HG03066 (cell line): ENCODE results near the gene MYLK.
A peak's percentile ranks its signal among the peaks of the same experiment; 100 is the strongest.

Experiments used
- ATAC-seq: cut with Tn5 transposase; IDR thresholded peaks from one replicate; pipeline ENCODE4 v1.9.1; 2021; ENCODE audit warnings: low read depth; ENCODE audit not compliant: unreplicated experiment

Gene MYLK

GRCh38 chr3:123583561-123583960, 300.6 kb downstream of the MYLK start:
- no peak for ATAC-seq

GRCh38 chr3:123582315-123582714, 301.8 kb downstream of the MYLK start:
- ATAC-seq = no peak

GRCh38 chr3:123576122-123576521, 308.0 kb downstream of the MYLK start:
- ATAC-seq = peak; percentile 61

- ATAC-seq = no peak
Observed at GRCh38 chr3:123571973-123572365, 312.2 kb downstream of the MYLK start.

- no peak for ATAC-seq
Observed at GRCh38 chr3:123571264-123571972, 312.7 kb downstream of the MYLK start.

- no peak for ATAC-seq
Observed at GRCh38 chr3:123568875-123569274, 315.3 kb downstream of the MYLK start.

- no peak for ATAC-seq
Observed at GRCh38 chr3:123568034-123568433, 316.1 kb downstream of the MYLK start.

DNA sequence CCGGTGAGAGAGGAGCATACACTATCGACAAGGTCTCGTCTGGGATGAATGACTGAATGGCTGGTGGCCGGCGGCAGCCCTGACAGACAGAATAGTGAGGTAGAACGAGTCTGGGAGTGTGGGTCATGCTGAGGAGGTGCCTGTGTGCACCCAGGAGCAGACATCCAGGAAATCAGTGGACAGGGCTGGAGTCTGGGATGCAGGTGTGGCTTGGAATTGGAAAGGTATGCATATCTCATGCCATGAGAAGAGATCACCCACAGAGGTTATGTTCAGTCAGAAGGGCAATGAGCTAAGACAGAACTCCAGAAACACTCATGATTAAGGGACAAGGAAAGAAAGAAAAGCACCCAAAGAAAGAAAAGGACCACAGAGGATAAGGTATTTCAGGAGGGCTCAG, 320.1 kb downstream of the MYLK start:
- ATAC-seq = no peak

- no peak for ATAC-seq
Observed at GRCh38 chr3:123562547-123562946, 321.6 kb downstream of the MYLK start.

DNA sequence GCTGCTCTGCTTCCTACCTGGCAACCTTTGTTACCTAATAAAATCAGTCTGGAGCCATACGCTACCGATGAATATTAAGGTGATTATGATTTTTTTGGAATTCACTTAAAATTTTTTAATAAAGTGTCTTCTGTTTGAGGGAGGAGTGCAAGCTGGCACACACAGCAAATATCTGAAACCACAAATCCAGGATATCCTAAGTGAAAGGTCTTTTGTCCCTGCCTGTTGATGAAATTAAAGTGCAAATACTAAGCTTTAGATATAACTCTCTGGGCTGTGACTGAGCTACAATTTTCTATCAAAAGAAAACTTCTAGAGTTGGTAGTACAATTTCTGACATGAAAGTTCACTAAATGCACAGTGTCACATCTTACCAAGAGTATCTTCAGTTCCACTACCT, 322.9 kb downstream of the MYLK start:
- ATAC-seq = no peak
